Measurements from ENCODE around the gene KRT13.
"Not testable (repeated sequence)": the region's sequence is repeated elsewhere in the genome, so short reads cannot be mapped to it uniquely, and the experiment has no call there.

The KRT13 gene

GRCh38 chr17:41545829-41546410 is 40.5 kb upstream of the KRT13 start:
- no peak overlapping the region for H3K9ac ChIP-seq (ENCODE audit: low read depth, low read length)
- no peaks in the 10 kb centered on the region for H3K9me3 ChIP-seq (ENCODE audit: control insufficient read depth, insufficient read depth, low read length)
- no peaks in the 10 kb centered on the region for H3K36me3 ChIP-seq (ENCODE audit: control insufficient read depth, insufficient read depth, low read length)
- no peaks in the 10 kb centered on the region for H3K4me1 ChIP-seq (ENCODE audit: control insufficient read depth, insufficient read depth, low read length)
- peaks cover 4% of the 10 kb centered on the region for H3K27me3 ChIP-seq (ENCODE audit: control insufficient read depth, insufficient read depth, low read length)
- H3K4me3 ChIP-seq (ENCODE audit: low read depth, low read length): no peak overlapping the region

GRCh38 chr17:41544935-41545334 is 39.5 kb upstream of the KRT13 start:
- peaks cover 4% of the 10 kb centered on the region for H3K27me3 ChIP-seq (ENCODE audit: control insufficient read depth, insufficient read depth, low read length)
- H3K9ac ChIP-seq (ENCODE audit: low read depth, low read length): no peak overlapping the region
- no peak overlapping the region for H3K4me3 ChIP-seq (ENCODE audit: low read depth, low read length)
- H3K9me3 ChIP-seq (ENCODE audit: control insufficient read depth, insufficient read depth, low read length): no peaks in the 10 kb centered on the region
- H3K4me1 ChIP-seq (ENCODE audit: control insufficient read depth, insufficient read depth, low read length): no peaks in the 10 kb centered on the region
- H3K36me3 ChIP-seq (ENCODE audit: control insufficient read depth, insufficient read depth, low read length): no peaks in the 10 kb centered on the region

- H3K36me3 ChIP-seq (ENCODE audit: control insufficient read depth, insufficient read depth, low read length): no peaks in the 10 kb centered on the region
- no peak overlapping the region for H3K9ac ChIP-seq (ENCODE audit: low read depth, low read length)
- peaks cover 4% of the 10 kb centered on the region for H3K27me3 ChIP-seq (ENCODE audit: control insufficient read depth, insufficient read depth, low read length)
- no peak overlapping the region for H3K4me3 ChIP-seq (ENCODE audit: low read depth, low read length)
- H3K9me3 ChIP-seq (ENCODE audit: control insufficient read depth, insufficient read depth, low read length): no peaks in the 10 kb centered on the region
- H3K4me1 ChIP-seq (ENCODE audit: control insufficient read depth, insufficient read depth, low read length): peaks cover under 1% of the 10 kb centered on the region
Measured at GRCh38 chr17:41544491-41544892, 39.1 kb upstream of the KRT13 start.

DNA sequence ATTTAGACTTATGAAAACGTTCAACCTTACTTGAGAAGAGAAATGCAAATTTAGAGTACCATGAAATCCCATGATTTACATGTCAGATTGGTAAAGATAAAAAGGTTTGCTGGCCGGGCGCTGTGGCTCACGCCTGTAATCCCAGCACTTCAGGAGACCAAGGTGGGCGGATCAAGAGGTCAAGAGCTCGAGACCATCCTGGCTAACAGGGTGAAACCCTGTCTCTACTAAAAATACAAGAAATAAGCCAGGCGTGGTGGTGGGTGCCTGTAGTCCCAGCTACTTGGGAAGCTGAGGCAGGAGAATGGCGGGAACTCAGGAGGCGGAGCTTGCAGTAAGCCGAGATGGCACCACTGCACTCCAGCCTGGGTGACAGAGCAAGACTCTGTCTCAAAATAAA is 37.4 kb upstream of the KRT13 start:
- not testable (repeated sequence) for H3K4me3 ChIP-seq (ENCODE audit: low read depth, low read length); H3K9me3 ChIP-seq (ENCODE audit: control insufficient read depth, insufficient read depth, low read length); H3K27me3 ChIP-seq (ENCODE audit: control insufficient read depth, insufficient read depth, low read length); H3K9ac ChIP-seq (ENCODE audit: low read depth, low read length); H3K36me3 ChIP-seq (ENCODE audit: control insufficient read depth, insufficient read depth, low read length); H3K4me1 ChIP-seq (ENCODE audit: control insufficient read depth, insufficient read depth, low read length)

- Histone ChIP-seq H3K4me3 (ENCODE audit: low read depth, low read length) (no peak overlapping the region), H3K9ac (ENCODE audit: low read depth, low read length) (no peak overlapping the region), H3K27me3 (ENCODE audit: control insufficient read depth, insufficient read depth, low read length) (no peaks in the 10 kb centered on the region), H3K9me3 (ENCODE audit: control insufficient read depth, insufficient read depth, low read length) (no peaks in the 10 kb centered on the region), H3K4me1 (ENCODE audit: control insufficient read depth, insufficient read depth, low read length) (peaks cover 8% of the 10 kb centered on the region), H3K36me3 (ENCODE audit: control insufficient read depth, insufficient read depth, low read length) (no peaks in the 10 kb centered on the region)
Measured at GRCh38 chr17:41542357-41542756, 36.9 kb upstream of the KRT13 start.

GRCh38 chr17:41540921-41541625 is 35.7 kb upstream of the KRT13 start:
- no peaks in the 10 kb centered on the region for H3K27me3 ChIP-seq (ENCODE audit: control insufficient read depth, insufficient read depth, low read length)
- no peak overlapping the region for H3K4me3 ChIP-seq (ENCODE audit: low read depth, low read length)
- H3K9me3 ChIP-seq (ENCODE audit: control insufficient read depth, insufficient read depth, low read length): no peaks in the 10 kb centered on the region
- no peaks in the 10 kb centered on the region for H3K36me3 ChIP-seq (ENCODE audit: control insufficient read depth, insufficient read depth, low read length)
- H3K4me1 ChIP-seq (ENCODE audit: control insufficient read depth, insufficient read depth, low read length): peaks cover 8% of the 10 kb centered on the region
- no peak overlapping the region for H3K9ac ChIP-seq (ENCODE audit: low read depth, low read length)

GRCh38 chr17:41539979-41540701 is 34.7 kb upstream of the KRT13 start:
- Histone ChIP-seq H3K4me1 (ENCODE audit: control insufficient read depth, insufficient read depth, low read length) (peaks cover 8% of the 10 kb centered on the region), H3K9me3 (ENCODE audit: control insufficient read depth, insufficient read depth, low read length) (no peaks in the 10 kb centered on the region), H3K27me3 (ENCODE audit: control insufficient read depth, insufficient read depth, low read length) (no peaks in the 10 kb centered on the region), H3K36me3 (ENCODE audit: control insufficient read depth, insufficient read depth, low read length) (no peaks in the 10 kb centered on the region), H3K4me3 (ENCODE audit: low read depth, low read length) (no peak overlapping the region), H3K9ac (ENCODE audit: low read depth, low read length) (no peak overlapping the region)

- Histone ChIP-seq H3K4me1 (ENCODE audit: control insufficient read depth, insufficient read depth, low read length) (peaks cover 8% of the 10 kb centered on the region), H3K9ac (ENCODE audit: low read depth, low read length) (no peak overlapping the region), H3K36me3 (ENCODE audit: control insufficient read depth, insufficient read depth, low read length) (no peaks in the 10 kb centered on the region), H3K9me3 (ENCODE audit: control insufficient read depth, insufficient read depth, low read length) (no peaks in the 10 kb centered on the region), H3K27me3 (ENCODE audit: control insufficient read depth, insufficient read depth, low read length) (no peaks in the 10 kb centered on the region), H3K4me3 (ENCODE audit: low read depth, low read length) (no peak overlapping the region)
Measured at GRCh38 chr17:41539071-41539492, 33.7 kb upstream of the KRT13 start.

DNA sequence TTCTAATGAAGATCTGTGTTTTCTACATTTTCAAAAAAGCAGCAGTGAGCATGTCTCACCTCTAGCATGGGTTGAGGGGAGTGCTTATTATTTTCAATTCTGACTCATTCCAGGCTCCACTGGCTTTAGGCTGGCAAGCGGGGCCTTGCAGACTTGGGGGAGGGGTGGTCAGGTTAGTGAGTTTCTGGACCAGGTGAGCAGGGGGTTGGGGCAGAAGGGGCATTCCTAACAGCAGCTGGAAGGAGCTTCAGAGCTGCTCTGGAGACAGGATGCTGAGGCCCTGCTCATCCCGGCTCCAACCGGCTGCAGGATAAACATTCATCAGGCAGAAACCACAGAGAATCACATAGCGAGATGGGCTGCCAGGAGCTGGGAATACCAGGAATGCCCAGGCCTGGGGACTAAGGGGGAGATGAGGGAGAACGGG is 33.2 kb upstream of the KRT13 start:
- Histone ChIP-seq H3K9me3 (ENCODE audit: control insufficient read depth, insufficient read depth, low read length) (no peaks in the 10 kb centered on the region), H3K4me3 (ENCODE audit: low read depth, low read length) (no peak overlapping the region), H3K27me3 (ENCODE audit: control insufficient read depth, insufficient read depth, low read length) (no peaks in the 10 kb centered on the region), H3K9ac (ENCODE audit: low read depth, low read length) (no peak overlapping the region), H3K36me3 (ENCODE audit: control insufficient read depth, insufficient read depth, low read length) (no peaks in the 10 kb centered on the region), H3K4me1 (ENCODE audit: control insufficient read depth, insufficient read depth, low read length) (peaks cover 8% of the 10 kb centered on the region)

- Histone ChIP-seq H3K27me3 (ENCODE audit: control insufficient read depth, insufficient read depth, low read length) (no peaks in the 10 kb centered on the region), H3K36me3 (ENCODE audit: control insufficient read depth, insufficient read depth, low read length) (no peaks in the 10 kb centered on the region), H3K4me3 (ENCODE audit: low read depth, low read length) (no peak overlapping the region), H3K9ac (ENCODE audit: low read depth, low read length) (no peak overlapping the region), H3K9me3 (ENCODE audit: control insufficient read depth, insufficient read depth, low read length) (no peaks in the 10 kb centered on the region), H3K4me1 (ENCODE audit: control insufficient read depth, insufficient read depth, low read length) (peaks cover 8% of the 10 kb centered on the region)
Measured at GRCh38 chr17:41537990-41538389, 32.6 kb upstream of the KRT13 start.

GRCh38 chr17:41537614-41537954 is 32.2 kb upstream of the KRT13 start:
- Histone ChIP-seq H3K36me3 (ENCODE audit: control insufficient read depth, insufficient read depth, low read length) (no peaks in the 10 kb centered on the region), H3K4me1 (ENCODE audit: control insufficient read depth, insufficient read depth, low read length) (peaks cover 8% of the 10 kb centered on the region), H3K9me3 (ENCODE audit: control insufficient read depth, insufficient read depth, low read length) (no peaks in the 10 kb centered on the region), H3K27me3 (ENCODE audit: control insufficient read depth, insufficient read depth, low read length) (no peaks in the 10 kb centered on the region), H3K4me3 (ENCODE audit: low read depth, low read length) (no peak overlapping the region), H3K9ac (ENCODE audit: low read depth, low read length) (no peak overlapping the region)

Measured in iPS-15b (cell line).